ENCODE data around the gene THAP2.

THAP2 gene

DNA sequence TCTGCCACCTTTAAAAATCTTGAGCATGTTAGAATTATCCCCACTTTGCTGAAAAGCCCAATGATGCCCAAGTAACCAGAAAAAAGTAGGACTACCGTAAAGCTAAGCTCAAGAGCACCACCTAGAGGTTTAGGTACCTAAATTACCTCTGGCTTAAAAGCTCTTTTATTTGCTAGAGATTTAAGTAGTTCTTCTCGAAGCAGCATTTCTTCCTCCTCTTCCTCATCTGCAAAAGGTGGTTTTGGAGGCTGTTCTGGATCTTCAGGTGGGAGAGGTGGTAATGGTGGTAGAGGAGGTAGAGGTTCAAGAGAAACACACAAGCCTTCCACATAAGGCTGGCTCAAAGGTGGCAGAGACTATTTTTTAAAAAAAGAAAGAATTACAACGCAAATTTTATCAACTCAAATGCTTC is 27.4 kb upstream of the THAP2 start:
- DNase-seq (ENCODE audit: low read depth), result peak; percentile 73
- TF ChIP-seq, protein P1, sequence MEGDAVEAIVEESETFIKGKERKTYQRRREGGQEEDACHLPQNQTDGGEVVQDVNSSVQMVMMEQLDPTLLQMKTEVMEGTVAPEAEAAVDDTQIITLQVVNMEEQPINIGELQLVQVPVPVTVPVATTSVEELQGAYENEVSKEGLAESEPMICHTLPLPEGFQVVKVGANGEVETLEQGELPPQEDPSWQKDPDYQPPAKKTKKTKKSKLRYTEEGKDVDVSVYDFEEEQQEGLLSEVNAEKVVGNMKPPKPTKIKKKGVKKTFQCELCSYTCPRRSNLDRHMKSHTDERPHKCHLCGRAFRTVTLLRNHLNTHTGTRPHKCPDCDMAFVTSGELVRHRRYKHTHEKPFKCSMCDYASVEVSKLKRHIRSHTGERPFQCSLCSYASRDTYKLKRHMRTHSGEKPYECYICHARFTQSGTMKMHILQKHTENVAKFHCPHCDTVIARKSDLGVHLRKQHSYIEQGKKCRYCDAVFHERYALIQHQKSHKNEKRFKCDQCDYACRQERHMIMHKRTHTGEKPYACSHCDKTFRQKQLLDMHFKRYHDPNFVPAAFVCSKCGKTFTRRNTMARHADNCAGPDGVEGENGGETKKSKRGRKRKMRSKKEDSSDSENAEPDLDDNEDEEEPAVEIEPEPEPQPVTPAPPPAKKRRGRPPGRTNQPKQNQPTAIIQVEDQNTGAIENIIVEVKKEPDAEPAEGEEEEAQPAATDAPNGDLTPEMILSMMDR (IDR thresholded peaks at IDR 0.05; ENCODE audit: insufficient read depth, low read depth, low read length, missing control alignments), result peak; percentile 84
- no peak overlapping the region for H3K4me3 ChIP-seq (ENCODE audit: low read length)

DNA sequence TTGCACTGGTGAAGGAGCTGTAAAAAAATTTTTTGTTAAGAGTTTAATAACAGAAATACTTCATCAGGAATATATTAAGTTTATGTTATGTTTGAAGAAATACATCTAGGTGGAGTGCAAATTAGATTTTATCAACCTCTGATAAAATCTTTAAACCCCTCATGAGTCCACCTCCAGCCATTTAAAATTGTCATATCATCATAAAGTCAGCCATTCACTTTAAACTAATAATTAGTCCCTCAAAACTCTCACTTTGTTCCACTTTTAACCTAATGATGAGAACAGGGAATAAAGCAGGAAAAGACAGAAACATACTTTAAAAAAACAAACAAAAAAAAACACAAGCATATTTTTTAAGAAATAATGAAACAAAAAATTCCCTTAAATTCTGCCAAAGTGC is 25.6 kb upstream of the THAP2 start:
- H3K4me3 ChIP-seq (ENCODE audit: low read length), result no peak overlapping the region
- TF ChIP-seq, protein P1 (IDR thresholded peaks at IDR 0.05; ENCODE audit: insufficient read depth, low read depth, low read length, missing control alignments), result no peak
- DNase-seq (ENCODE audit: low read depth), result no peak

DNA sequence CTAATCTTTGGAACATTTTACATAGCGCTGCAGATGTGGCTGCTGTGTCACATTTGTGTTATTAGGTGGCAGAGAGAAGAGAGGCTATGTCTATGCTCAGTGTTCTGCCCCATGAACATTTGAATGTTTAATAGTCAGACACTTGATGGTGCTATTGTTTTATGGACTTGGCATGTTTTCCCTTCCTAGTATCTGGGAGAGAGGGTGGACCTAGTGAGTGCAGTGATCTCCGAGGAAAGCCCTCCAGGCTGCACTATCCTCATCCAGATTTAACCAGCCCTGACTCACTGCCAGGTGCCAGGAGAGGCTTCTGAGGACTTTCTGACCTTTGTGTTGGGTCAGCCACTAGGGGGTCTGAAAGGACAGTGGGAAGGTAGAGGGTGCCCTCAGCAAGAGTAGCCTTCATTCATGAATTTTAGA is 24.8 kb upstream of the THAP2 start:
- H3K4me3 ChIP-seq (ENCODE audit: low read length), result no peak overlapping the region
- TF ChIP-seq, protein P1 (IDR thresholded peaks at IDR 0.05; ENCODE audit: insufficient read depth, low read depth, low read length, missing control alignments), result no peak
- DNase-seq (ENCODE audit: low read depth), result no peak

DNA sequence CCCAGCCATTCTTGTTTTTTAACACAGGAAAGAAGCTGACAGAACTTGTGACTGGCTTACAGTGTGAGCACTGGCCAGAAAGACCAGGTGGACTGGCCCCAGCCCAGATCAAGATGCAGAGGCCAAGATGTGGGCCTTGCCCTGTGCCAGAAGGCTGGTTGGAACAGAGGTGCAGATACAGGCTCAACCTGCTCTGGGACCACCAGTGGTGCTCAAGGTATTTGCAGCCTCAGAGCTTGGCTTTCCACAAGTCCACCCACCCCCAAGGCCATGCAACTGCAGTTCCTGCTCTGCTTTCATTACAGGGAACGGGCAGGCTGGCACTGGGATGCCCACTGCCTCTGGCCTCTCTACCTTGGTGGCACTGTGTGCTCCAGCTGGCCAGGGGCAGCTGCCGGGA is 23.8 kb upstream of the THAP2 start:
- H3K4me3 ChIP-seq (ENCODE audit: low read length), result no peak overlapping the region
- no peak for DNase-seq (ENCODE audit: low read depth)
- TF ChIP-seq, protein P1 (IDR thresholded peaks at IDR 0.05; ENCODE audit: insufficient read depth, low read depth, low read length, missing control alignments), result no peak

DNA sequence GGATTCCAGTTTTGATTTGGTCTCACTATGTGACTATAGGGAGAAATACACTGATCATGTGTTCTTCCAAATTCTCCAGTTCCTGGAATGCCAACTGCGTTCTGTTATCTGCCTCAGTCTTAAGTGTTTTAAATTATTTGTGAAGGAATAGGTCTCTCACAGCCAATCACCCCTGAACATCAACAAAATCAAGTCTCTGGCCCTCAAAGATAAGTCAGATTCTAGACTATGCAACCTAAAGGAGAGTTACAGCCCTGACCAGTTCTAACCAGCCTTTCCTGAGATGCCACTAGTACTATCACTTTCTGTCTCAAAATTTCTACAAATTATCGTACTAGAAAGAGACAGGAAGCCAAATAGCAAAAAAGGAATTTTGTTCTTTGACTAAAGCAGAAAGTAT is 22.7 kb upstream of the THAP2 start:
- no peak overlapping the region for H3K4me3 ChIP-seq (ENCODE audit: low read length)
- no peak for DNase-seq (ENCODE audit: low read depth)
- TF ChIP-seq, protein P1 (IDR thresholded peaks at IDR 0.05; ENCODE audit: insufficient read depth, low read depth, low read length, missing control alignments), result no peak

DNA sequence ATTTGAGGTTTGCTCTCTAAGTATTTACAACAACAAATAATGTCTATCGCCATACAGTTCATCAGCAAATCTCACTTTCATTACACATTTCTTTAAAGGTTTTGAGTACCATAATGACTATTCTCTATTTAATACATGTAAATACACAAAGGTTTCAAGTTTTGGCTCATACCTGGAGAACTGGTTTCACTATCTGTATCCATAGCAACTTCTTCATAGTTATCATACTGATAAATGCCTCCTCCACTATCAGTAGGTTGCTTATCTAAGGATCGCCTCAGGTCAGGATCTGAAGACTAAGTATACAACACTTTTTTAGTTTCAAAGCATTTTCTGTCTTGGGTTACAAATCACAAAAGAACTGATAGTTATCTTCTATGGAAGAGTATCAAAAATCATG is 21.8 kb upstream of the THAP2 start:
- no peak overlapping the region for H3K4me3 ChIP-seq (ENCODE audit: low read length)
- DNase-seq (ENCODE audit: low read depth), result no peak
- TF ChIP-seq, protein P1 (IDR thresholded peaks at IDR 0.05; ENCODE audit: insufficient read depth, low read depth, low read length, missing control alignments), result no peak

DNA sequence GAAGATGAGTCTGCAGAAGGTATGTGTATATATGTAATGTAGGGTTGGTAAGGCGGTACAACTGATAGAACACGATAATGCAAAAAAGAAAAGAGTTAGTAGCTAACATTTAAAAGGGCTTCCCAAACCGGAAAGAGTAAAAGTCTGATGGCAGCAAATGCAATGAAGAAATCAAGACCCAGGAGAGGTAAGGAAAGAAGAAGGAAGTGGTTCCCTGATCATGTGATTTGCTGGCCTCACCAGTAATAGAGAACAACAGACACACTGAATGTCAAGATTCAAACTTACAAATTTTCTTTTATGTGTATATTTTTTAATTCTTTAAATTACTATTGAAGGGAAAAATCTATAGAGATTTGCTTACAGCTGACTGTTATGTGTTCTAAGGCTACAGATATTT is 18.8 kb upstream of the THAP2 start:
- no peak for DNase-seq (ENCODE audit: low read depth)
- TF ChIP-seq, protein P1 (IDR thresholded peaks at IDR 0.05; ENCODE audit: insufficient read depth, low read depth, low read length, missing control alignments), result no peak
- H3K4me3 ChIP-seq (ENCODE audit: low read length), result no peak overlapping the region
